AG09319 (cell line): ENCODE measurements around the gene ABCG1.
A peak's percentile ranks its signal among the peaks of the same experiment; 100 is the strongest.

Source experiments
- DNase-seq: peaks from one replicate; pipeline ENCODE4 v3.0.0-alpha.2; 2010; ENCODE audit warnings: low read depth; ENCODE audit errors: extremely low read depth
- CTCF ChIP-seq: IDR thresholded peaks from 2 replicates; pipeline ENCODE4 v1.5.1; 2011; ENCODE audit warnings: low read depth, mild to moderate bottlenecking, inconsistent platforms, low read length, moderate library complexity

Gene ABCG1

GRCh38 chr21:42193721-42194120, 25.2 kb upstream of the ABCG1 start:
- no peak for DNase-seq
- no peak for TF ChIP-seq CTCF

GRCh38 chr21:42194863-42195262, 24.1 kb upstream of the ABCG1 start:
- no peak for TF ChIP-seq CTCF
- DNase-seq = no peak

- TF ChIP-seq CTCF = no peak
Measured at GRCh38 chr21:42195378-42196031, 23.4 kb upstream of the ABCG1 start.

GRCh38 chr21:42198929-42199867, 19.7 kb upstream of the ABCG1 start:
- TF ChIP-seq CTCF = no peak
- DNase-seq = peak; percentile 20

More at GRCh38 chr21:42195378-42196031, 23.4 kb upstream of the ABCG1 start:
- DNase-seq = no peak

GRCh38 chr21:42199868-42200463, 19.0 kb upstream of the ABCG1 start:
- no peak for TF ChIP-seq CTCF
- DNase-seq = no peak

- TF ChIP-seq CTCF = no peak
- no peak for DNase-seq
Measured at GRCh38 chr21:42200906-42201614, 17.9 kb upstream of the ABCG1 start.
